ENCODE data around the gene PIWIL4. TPM values are rescaled to one million over a fixed set of nuclear protein-coding genes. Genes with fewer than 3 reads are reported as not detected.

The PIWIL4 gene
- polyA plus RNA-seq, 1 donor from 2014 or later = 1.3 TPM

GRCh38 chr11:94586978-94587377, 19.8 kb downstream of the PIWIL4 start:
- TF ChIP-seq SMC3 (conservative IDR thresholded peaks at IDR 0.05; ENCODE audit: poor library complexity) (no peak), MXI1 (conservative IDR thresholded peaks at IDR 0.05; ENCODE audit: poor library complexity, severe bottlenecking) (no peak), RAD21 (conservative IDR thresholded peaks at IDR 0.05) (no peak), POLR2AphosphoS5 (IDR thresholded peaks at IDR 0.05) (no peak)
- TF ChIP-seq, protein P1, sequence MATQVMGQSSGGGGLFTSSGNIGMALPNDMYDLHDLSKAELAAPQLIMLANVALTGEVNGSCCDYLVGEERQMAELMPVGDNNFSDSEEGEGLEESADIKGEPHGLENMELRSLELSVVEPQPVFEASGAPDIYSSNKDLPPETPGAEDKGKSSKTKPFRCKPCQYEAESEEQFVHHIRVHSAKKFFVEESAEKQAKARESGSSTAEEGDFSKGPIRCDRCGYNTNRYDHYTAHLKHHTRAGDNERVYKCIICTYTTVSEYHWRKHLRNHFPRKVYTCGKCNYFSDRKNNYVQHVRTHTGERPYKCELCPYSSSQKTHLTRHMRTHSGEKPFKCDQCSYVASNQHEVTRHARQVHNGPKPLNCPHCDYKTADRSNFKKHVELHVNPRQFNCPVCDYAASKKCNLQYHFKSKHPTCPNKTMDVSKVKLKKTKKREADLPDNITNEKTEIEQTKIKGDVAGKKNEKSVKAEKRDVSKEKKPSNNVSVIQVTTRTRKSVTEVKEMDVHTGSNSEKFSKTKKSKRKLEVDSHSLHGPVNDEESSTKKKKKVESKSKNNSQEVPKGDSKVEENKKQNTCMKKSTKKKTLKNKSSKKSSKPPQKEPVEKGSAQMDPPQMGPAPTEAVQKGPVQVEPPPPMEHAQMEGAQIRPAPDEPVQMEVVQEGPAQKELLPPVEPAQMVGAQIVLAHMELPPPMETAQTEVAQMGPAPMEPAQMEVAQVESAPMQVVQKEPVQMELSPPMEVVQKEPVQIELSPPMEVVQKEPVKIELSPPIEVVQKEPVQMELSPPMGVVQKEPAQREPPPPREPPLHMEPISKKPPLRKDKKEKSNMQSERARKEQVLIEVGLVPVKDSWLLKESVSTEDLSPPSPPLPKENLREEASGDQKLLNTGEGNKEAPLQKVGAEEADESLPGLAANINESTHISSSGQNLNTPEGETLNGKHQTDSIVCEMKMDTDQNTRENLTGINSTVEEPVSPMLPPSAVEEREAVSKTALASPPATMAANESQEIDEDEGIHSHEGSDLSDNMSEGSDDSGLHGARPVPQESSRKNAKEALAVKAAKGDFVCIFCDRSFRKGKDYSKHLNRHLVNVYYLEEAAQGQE (IDR thresholded peaks at IDR 0.05; ENCODE audit: borderline replicate concordance) = no peak
- H3K27ac ChIP-seq (ENCODE audit: low read length) = no peak overlapping the region
- no peak overlapping the region for H3K4me3 ChIP-seq (ENCODE audit: low read length)

GRCh38 chr11:94588366-94588942, 21.3 kb downstream of the PIWIL4 start:
- Histone ChIP-seq H3K9me2 (ENCODE audit: insufficient read depth, low read length) (no peaks in the 10 kb centered on the region), H3K36me3 (ENCODE audit: insufficient read depth, low read length) (no peaks in the 10 kb centered on the region), H3K4me2 (ENCODE audit: low read length) (no peak overlapping the region), H3K27ac (ENCODE audit: low read length) (no peak overlapping the region), H4K20me1 (ENCODE audit: insufficient read depth) (no peaks in the 10 kb centered on the region), H3K9me3 (ENCODE audit: low read length) (no peaks in the 10 kb centered on the region), H3K79me2 (replicated peaks; ENCODE audit: insufficient read depth, low read length) (no peaks in the 10 kb centered on the region), H3K9ac (ENCODE audit: low read length) (no peak overlapping the region), H3K4me3 (ENCODE audit: low read length) (no peak overlapping the region), H2AFZ (ENCODE audit: low read depth, low read length) (no peak overlapping the region), H3K27me3 (ENCODE audit: insufficient read depth, low read depth, low read length) (no peaks in the 10 kb centered on the region), H3F3A (ENCODE audit: insufficient read depth, low read length, poor library complexity, severe bottlenecking) (no peaks in the 10 kb centered on the region)
- TF ChIP-seq EZH2 (IDR thresholded peaks at IDR 0.05; ENCODE audit: borderline replicate concordance, insufficient read depth, low read length, poor library complexity, severe bottlenecking) = no peak

More at GRCh38 chr11:94586978-94587377, 19.8 kb downstream of the PIWIL4 start:
- Histone ChIP-seq H4K20me1 (ENCODE audit: insufficient read depth) (no peaks in the 10 kb centered on the region), H3K4me2 (ENCODE audit: low read length) (no peak overlapping the region), H3K9me2 (ENCODE audit: insufficient read depth, low read length) (no peaks in the 10 kb centered on the region), H2AFZ (ENCODE audit: low read depth, low read length) (no peak overlapping the region), H3K79me2 (replicated peaks; ENCODE audit: insufficient read depth, low read length) (no peaks in the 10 kb centered on the region), H3K27me3 (ENCODE audit: insufficient read depth, low read depth, low read length) (no peaks in the 10 kb centered on the region), H3K9ac (ENCODE audit: low read length) (no peak overlapping the region), H3F3A (ENCODE audit: insufficient read depth, low read length, poor library complexity, severe bottlenecking) (no peaks in the 10 kb centered on the region), H3K9me3 (ENCODE audit: low read length) (no peaks in the 10 kb centered on the region), H3K36me3 (ENCODE audit: insufficient read depth, low read length) (no peaks in the 10 kb centered on the region)

- Histone ChIP-seq H2AFZ (ENCODE audit: low read depth, low read length) (no peak overlapping the region), H3K9me3 (ENCODE audit: low read length) (no peaks in the 10 kb centered on the region), H3K36me3 (ENCODE audit: insufficient read depth, low read length) (no peaks in the 10 kb centered on the region), H3K27me3 (ENCODE audit: insufficient read depth, low read depth, low read length) (no peaks in the 10 kb centered on the region), H3K4me3 (ENCODE audit: low read length) (no peak overlapping the region), H3K4me2 (ENCODE audit: low read length) (no peak overlapping the region), H3K27ac (ENCODE audit: low read length) (no peak overlapping the region), H3K79me2 (replicated peaks; ENCODE audit: insufficient read depth, low read length) (no peaks in the 10 kb centered on the region), H3K9ac (ENCODE audit: low read length) (no peak overlapping the region), H3F3A (ENCODE audit: insufficient read depth, low read length, poor library complexity, severe bottlenecking) (no peaks in the 10 kb centered on the region), H3K9me2 (ENCODE audit: insufficient read depth, low read length) (no peaks in the 10 kb centered on the region), H4K20me1 (ENCODE audit: insufficient read depth) (no peaks in the 10 kb centered on the region)
- TF ChIP-seq RAD21 (conservative IDR thresholded peaks at IDR 0.05) (no peak), EP300 (conservative IDR thresholded peaks at IDR 0.05; ENCODE audit: poor library complexity, severe bottlenecking) (no peak), CTCF (IDR thresholded peaks at IDR 0.05; ENCODE audit: poor library complexity, severe bottlenecking) (no peak), SMC3 (conservative IDR thresholded peaks at IDR 0.05; ENCODE audit: poor library complexity) (no peak), POLR2AphosphoS5 (IDR thresholded peaks at IDR 0.05) (no peak), MXI1 (conservative IDR thresholded peaks at IDR 0.05; ENCODE audit: poor library complexity, severe bottlenecking) (no peak), EZH2 (IDR thresholded peaks at IDR 0.05; ENCODE audit: borderline replicate concordance, insufficient read depth, low read length, poor library complexity, severe bottlenecking) (no peak), TAF1 (IDR thresholded peaks at IDR 0.05; ENCODE audit: low read depth) (no peak)
- TF ChIP-seq, protein P1 (IDR thresholded peaks at IDR 0.05; ENCODE audit: borderline replicate concordance) = no peak
Measured at GRCh38 chr11:94590352-94591041, 23.3 kb downstream of the PIWIL4 start.
